ENCODE data around the gene CENPM. TPM values are rescaled to one million over a fixed set of nuclear protein-coding genes. Genes with fewer than 3 reads are reported as not detected.

Gene CENPM, protein sequence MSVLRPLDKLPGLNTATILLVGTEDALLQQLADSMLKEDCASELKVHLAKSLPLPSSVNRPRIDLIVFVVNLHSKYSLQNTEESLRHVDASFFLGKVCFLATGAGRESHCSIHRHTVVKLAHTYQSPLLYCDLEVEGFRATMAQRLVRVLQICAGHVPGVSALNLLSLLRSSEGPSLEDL
- total RNA-seq (2014; rRNA removed) = 75.9 and 77.5 TPM in 2 replicates
- Bru-seq, nascent RNA = percentile 56 among the genes with signal in this experiment
- BruChase-seq, experiment 1, labeled RNA remaining after a 6-hour chase = percentile 68 among the genes with signal in this experiment
- percentile 55 among the genes with signal in this experiment for BruChase-seq, experiment 2, labeled RNA remaining after a 2-hour chase
- long read RNA-seq, partial matches to known transcripts = 0 of 3 reads
- long read RNA-seq, other reads (novel, unspliced or antisense) = 0 of 3 reads

- H3K9ac ChIP-seq (ENCODE audit: low read length) = peak within 1 kb of the TSS; percentile 94
- no peaks in the 10 kb centered on the region for H3K9me3 ChIP-seq (ENCODE audit: low read length)
- no peaks in the 10 kb centered on the region for H4K20me1 ChIP-seq (ENCODE audit: low read length)
- intact Hi-C loops (cut with micrococcal nuclease) = no loop called here
- POLR2A ChIA-PET (ENCODE audit: unreplicated experiment) = interaction anchor here (0.6 kb wide), 1 partner anchor 114 kb away, joined by 4 read pairs; no protein-coding TSS in a partner anchor
- peaks cover 27% of the 10 kb centered on the region for H3K4me1 ChIP-seq (ENCODE audit: insufficient read depth, low read length)
- H3K4me2 ChIP-seq (ENCODE audit: low read length) = peak within 1 kb of the TSS; percentile 100
- H3K27ac ChIP-seq (ENCODE audit: low read length) = peak within 1 kb of the TSS; percentile 77
- peaks cover 9% of the 10 kb centered on the region for H3K36me3 ChIP-seq (ENCODE audit: low read depth, low read length)
- H3K9me2 ChIP-seq (replicated peaks; ENCODE audit: low read length) = no peaks in the 10 kb centered on the region
- H3K79me2 ChIP-seq (ENCODE audit: low read length) = peaks cover 28% of the 10 kb centered on the region
- no peaks in the 10 kb centered on the region for H3K27me3 ChIP-seq (ENCODE audit: low read length)
- BruUV-seq (replicated peaks) = TSS peak; percentile 39
- ATAC-seq (peak; percentile 92), DNase-seq (peak; percentile 92)
- TF ChIP-seq CTCF (conservative IDR thresholded peaks at IDR 0.05; ENCODE audit: low read depth, low read length) (no peak), EZH2phosphoT487 (IDR thresholded peaks at IDR 0.05; ENCODE audit: borderline replicate concordance, low read length) (no peak), EZH2 (IDR thresholded peaks at IDR 0.05; ENCODE audit: low read length, unreplicated experiment) (no peak)
- peak within 1 kb of the TSS; percentile 87 for H3K4me3 ChIP-seq (ENCODE audit: low read length)
- no peaks in the 10 kb centered on the region for H3F3A ChIP-seq (ENCODE audit: low read length, unreplicated experiment)
- CTCF ChIA-PET = interaction anchor here (0.6 kb wide), 1 partner anchor 166 kb away, joined by 3 read pairs; no protein-coding TSS in a partner anchor
- peak within 1 kb of the TSS; percentile 93 for H2AFZ ChIP-seq (ENCODE audit: low read length)
Observed at GRCh38 chr22:41946629-41947423, at the start of gene CENPM. Gene CENPM, minus strand, starts transcription at chr22:41947152. Its CDS starts 76 bp downstream, at chr22:41947076.

- no peaks in the 10 kb centered on the region for H3K36me3 ChIP-seq (ENCODE audit: low read depth, low read length)
- POLR2A ChIA-PET (ENCODE audit: unreplicated experiment) = no interaction called here
- CTCF ChIA-PET = interaction anchor here (0.7 kb wide), 1 partner anchor 29 kb away, joined by 4 read pairs; no protein-coding TSS in a partner anchor
- BruUV-seq (replicated peaks) = no TSS peak
- H2AFZ ChIP-seq (ENCODE audit: low read length) = no peak overlapping the region
- no peak for DNase-seq
- TF ChIP-seq CTCF (conservative IDR thresholded peaks at IDR 0.05; ENCODE audit: low read depth, low read length) = no peak
- TF ChIP-seq EZH2 (IDR thresholded peaks at IDR 0.05; ENCODE audit: low read length, unreplicated experiment) = no peak
- no peak for TF ChIP-seq EZH2phosphoT487 (IDR thresholded peaks at IDR 0.05; ENCODE audit: borderline replicate concordance, low read length)
- H3K4me2 ChIP-seq (ENCODE audit: low read length) = no peak overlapping the region
- ATAC-seq = no peak
- no peaks in the 10 kb centered on the region for H3K9me2 ChIP-seq (replicated peaks; ENCODE audit: low read length)
- H3K79me2 ChIP-seq (ENCODE audit: low read length) = no peaks in the 10 kb centered on the region
- H3K9ac ChIP-seq (ENCODE audit: low read length) = no peak overlapping the region
- no peaks in the 10 kb centered on the region for H4K20me1 ChIP-seq (ENCODE audit: low read length)
- no peaks in the 10 kb centered on the region for H3K9me3 ChIP-seq (ENCODE audit: low read length)
- H3K4me1 ChIP-seq (ENCODE audit: insufficient read depth, low read length) = no peaks in the 10 kb centered on the region
- no peak overlapping the region for H3K27ac ChIP-seq (ENCODE audit: low read length)
- no peak overlapping the region for H3K4me3 ChIP-seq (ENCODE audit: low read length)
- intact Hi-C loops (cut with micrococcal nuclease) = no loop called here
- no peaks in the 10 kb centered on the region for H3K27me3 ChIP-seq (ENCODE audit: low read length)
- no peaks in the 10 kb centered on the region for H3F3A ChIP-seq (ENCODE audit: low read length, unreplicated experiment)
Observed at GRCh38 chr22:41995211-41995610, 48.3 kb upstream of the CENPM start.

Measured in PC-3 (cell line).